LHCN-M2 (cell line): Measurements from ENCODE around the gene EEF1AKMT1. TPM values are rescaled to one million over a fixed set of nuclear protein-coding genes. Genes with fewer than 3 reads are reported as not detected.
A peak's percentile ranks its signal among the peaks of the same experiment; 100 is the strongest.

Experiments
- DNase-seq: peaks from one replicate; pipeline ENCODE4 v3.0.0-alpha.2; 2012; ENCODE audit warnings: low read depth
- total RNA-seq: library from RNA; depleted of rRNA; stranded (reverse); fragments of >200 nt; gene quantifications from 2 replicates; pipeline ENCODE4 v1.2.3, GENCODE V29; 2014; rRNA removed

The EEF1AKMT1 gene
- total RNA-seq, 1 experiment from 2014 or later, result 26.1 TPM

- DNase-seq, result peak; percentile 24
Measured at GRCh38 chr13:20700288-20700687, 73.5 kb downstream of the EEF1AKMT1 start.

- no peak for DNase-seq
Measured at GRCh38 chr13:20699715-20700114, 74.0 kb downstream of the EEF1AKMT1 start.

GRCh38 chr13:20696073-20696472 lies 77.7 kb downstream of the EEF1AKMT1 start:
- DNase-seq, result no peak

GRCh38 chr13:20691616-20692015 lies 82.1 kb downstream of the EEF1AKMT1 start:
- DNase-seq, result no peak

GRCh38 chr13:20689291-20689690 lies 84.5 kb downstream of the EEF1AKMT1 start:
- DNase-seq, result no peak

- DNase-seq, result no peak
Measured at GRCh38 chr13:20686863-20687579, 86.7 kb downstream of the EEF1AKMT1 start.

GRCh38 chr13:20686167-20686566 lies 87.6 kb downstream of the EEF1AKMT1 start:
- DNase-seq, result no peak

GRCh38 chr13:20685092-20685491 lies 88.7 kb downstream of the EEF1AKMT1 start:
- no peak for DNase-seq

GRCh38 chr13:20684546-20684945 lies 89.2 kb downstream of the EEF1AKMT1 start:
- no peak for DNase-seq

- no peak for DNase-seq
Measured at GRCh38 chr13:20684041-20684440, 89.7 kb downstream of the EEF1AKMT1 start.

GRCh38 chr13:20682061-20682460 lies 91.7 kb downstream of the EEF1AKMT1 start:
- DNase-seq, result no peak

GRCh38 chr13:20681481-20681880 lies 92.3 kb downstream of the EEF1AKMT1 start:
- DNase-seq, result peak; percentile 52

GRCh38 chr13:20680416-20681080 lies 93.2 kb downstream of the EEF1AKMT1 start:
- no peak for DNase-seq

GRCh38 chr13:20679879-20680278 lies 93.9 kb downstream of the EEF1AKMT1 start:
- no peak for DNase-seq

Other genes with a start within 250 kb of the EEF1AKMT1 start
- 11.5 and 13.0 TPM in 2 replicates for gene CRYL1, start 248.1 kb downstream of the EEF1AKMT1 start, total RNA-seq
- 18.0 and 18.7 TPM in 2 replicates for gene IFT88, start 206.8 kb downstream of the EEF1AKMT1 start, total RNA-seq
- 4.9 and 7.1 TPM in 2 replicates for gene IL17D, start 70.3 kb downstream of the EEF1AKMT1 start, total RNA-seq
- 25.6 and 26.0 TPM in 2 replicates for gene XPO4, start 128.8 kb upstream of the EEF1AKMT1 start, total RNA-seq